ENCODE measurements around the gene MRPL4.

DNA sequence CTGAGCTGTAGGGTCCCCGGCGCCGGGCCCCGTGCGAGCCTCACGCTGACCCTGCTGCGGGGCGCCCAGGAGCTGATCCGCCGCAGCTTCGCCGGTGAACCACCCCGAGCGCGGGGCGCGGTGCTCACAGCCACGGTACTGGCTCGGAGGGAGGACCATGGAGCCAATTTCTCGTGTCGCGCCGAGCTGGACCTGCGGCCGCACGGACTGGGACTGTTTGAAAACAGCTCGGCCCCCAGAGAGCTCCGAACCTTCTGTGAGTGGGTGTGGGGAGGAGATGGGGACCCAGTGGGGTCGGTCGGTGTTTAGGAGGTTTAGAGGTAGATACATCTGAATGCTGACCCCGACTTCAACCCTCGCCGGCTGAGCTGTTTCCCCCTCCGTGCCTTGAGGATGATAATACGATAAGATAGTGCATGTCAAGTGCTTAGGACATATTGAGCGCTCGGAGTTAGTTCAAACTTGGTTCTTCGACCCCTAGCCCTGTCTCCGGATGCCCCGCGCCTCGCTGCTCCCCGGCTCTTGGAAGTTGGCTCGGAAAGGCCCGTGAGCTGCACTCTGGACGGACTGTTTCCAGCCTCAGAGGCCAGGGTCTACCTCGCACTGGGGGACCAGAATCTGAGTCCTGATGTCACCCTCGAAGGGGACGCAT is 39.7 kb downstream of the MRPL4 start:
- TF ChIP-seq, protein P1, sequence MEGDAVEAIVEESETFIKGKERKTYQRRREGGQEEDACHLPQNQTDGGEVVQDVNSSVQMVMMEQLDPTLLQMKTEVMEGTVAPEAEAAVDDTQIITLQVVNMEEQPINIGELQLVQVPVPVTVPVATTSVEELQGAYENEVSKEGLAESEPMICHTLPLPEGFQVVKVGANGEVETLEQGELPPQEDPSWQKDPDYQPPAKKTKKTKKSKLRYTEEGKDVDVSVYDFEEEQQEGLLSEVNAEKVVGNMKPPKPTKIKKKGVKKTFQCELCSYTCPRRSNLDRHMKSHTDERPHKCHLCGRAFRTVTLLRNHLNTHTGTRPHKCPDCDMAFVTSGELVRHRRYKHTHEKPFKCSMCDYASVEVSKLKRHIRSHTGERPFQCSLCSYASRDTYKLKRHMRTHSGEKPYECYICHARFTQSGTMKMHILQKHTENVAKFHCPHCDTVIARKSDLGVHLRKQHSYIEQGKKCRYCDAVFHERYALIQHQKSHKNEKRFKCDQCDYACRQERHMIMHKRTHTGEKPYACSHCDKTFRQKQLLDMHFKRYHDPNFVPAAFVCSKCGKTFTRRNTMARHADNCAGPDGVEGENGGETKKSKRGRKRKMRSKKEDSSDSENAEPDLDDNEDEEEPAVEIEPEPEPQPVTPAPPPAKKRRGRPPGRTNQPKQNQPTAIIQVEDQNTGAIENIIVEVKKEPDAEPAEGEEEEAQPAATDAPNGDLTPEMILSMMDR (conservative IDR thresholded peaks at IDR 0.05; ENCODE audit: low read length), result no peak
- TF ChIP-seq EZH2phosphoT487 (IDR thresholded peaks at IDR 0.05; ENCODE audit: borderline replicate concordance, low read depth, low read length), result peak; percentile 76; the same call in 1 of the 2 replicates
